H4 (cell line): ENCODE results near the gene THUMPD2. TPM values are rescaled to one million over a fixed set of nuclear protein-coding genes. Genes with fewer than 3 reads are reported as not detected.
"Not testable (repeated sequence)": the region's sequence is repeated elsewhere in the genome, so short reads cannot be mapped to it uniquely, and the experiment has no call there.

Experiments
- DNase-seq: peaks from one replicate; pipeline ENCODE4 v3.0.0-alpha.2; 2015; ENCODE audit warnings: low spot score
- total RNA-seq: library from RNA; depleted of rRNA; stranded (reverse); fragments of >200 nt; shearing (Covaris generic); gene quantifications from 2 replicates; pipeline ENCODE4 v1.2.3, GENCODE V29; 2014; rRNA removed

The THUMPD2 gene, protein sequence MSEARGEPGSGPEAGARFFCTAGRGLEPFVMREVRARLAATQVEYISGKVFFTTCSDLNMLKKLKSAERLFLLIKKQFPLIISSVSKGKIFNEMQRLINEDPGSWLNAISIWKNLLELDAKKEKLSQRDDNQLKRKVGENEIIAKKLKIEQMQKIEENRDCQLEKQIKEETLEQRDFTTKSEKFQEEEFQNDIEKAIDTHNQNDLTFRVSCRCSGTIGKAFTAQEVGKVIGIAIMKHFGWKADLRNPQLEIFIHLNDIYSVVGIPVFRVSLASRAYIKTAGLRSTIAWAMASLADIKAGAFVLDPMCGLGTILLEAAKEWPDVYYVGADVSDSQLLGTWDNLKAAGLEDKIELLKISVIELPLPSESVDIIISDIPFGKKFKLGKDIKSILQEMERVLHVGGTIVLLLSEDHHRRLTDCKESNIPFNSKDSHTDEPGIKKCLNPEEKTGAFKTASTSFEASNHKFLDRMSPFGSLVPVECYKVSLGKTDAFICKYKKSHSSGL
- 6.3 and 9.6 TPM in 2 replicates for total RNA-seq

DNA sequence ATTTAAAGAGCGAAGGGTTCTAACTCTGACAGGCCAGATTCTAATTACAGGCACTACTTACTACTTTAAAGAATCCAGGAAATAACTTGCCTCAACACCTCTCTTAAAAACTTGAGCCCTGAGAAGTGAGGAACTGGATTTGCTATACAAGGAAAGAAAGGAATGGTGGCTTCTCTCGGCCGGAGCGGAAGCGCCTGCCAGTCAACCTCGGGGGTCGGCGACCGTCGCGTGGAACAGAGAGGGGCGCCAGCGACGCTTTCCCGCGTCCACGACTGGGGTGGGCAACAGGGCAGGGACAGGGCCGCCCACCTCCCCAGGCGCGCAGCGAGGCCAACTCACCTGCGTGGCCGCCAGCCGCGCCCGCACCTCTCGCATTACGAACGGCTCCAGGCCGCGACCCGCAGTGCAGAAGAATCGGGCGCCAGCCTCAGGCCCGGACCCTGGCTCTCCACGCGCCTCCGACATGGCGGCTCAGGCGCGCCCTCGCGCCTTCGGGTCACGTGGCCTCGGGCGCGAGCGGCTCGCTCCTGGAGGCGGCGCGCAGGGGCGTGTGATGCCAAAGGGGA, at the start of gene THUMPD2:
TSS of gene THUMPD2 (minus strand) at position 484 of the 566 bp plus-strand sequence. CDS start at position 465, 19 bp downstream.
- peak; percentile 55 for DNase-seq

DNA sequence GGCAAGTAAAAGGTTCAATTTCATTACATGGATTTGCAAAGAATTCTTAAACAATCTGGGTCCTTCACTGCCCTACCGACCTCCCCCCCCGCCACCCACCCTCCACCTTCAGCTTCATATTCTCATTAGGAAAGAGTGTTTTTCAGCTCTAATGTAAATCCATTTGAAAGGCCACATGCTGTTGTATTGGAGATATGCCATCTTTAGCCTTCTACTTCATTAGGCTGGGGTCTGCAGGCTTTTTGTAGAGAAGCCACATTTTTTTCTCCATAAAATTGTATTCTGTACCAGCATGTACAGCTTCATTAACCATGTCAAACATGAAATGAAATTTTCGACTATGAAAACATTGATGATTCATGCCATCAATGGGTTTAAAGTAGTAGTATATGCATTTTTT, 42.8 kb upstream of the THUMPD2 start:
- no peak for DNase-seq

DNA sequence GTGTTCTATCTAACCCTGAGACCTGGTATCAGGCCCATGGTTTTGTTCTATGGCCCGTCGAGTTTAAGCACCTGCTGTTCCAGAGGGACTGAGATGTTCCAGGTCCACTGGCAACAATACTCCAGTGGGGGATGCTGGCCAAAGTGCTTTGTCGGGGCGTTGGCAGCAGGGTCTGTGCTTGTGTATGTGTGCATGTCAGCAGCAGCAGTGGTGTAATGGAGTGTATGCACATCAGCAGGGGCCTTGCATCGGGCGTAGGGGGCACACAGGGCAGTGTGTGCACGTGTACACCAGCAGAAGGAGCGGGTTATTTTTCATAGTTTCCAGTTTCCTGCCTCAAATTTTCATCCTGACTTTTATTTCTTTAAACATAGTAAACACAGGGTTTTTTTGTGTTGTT, 37.8 kb upstream of the THUMPD2 start:
- no peak for DNase-seq

DNA sequence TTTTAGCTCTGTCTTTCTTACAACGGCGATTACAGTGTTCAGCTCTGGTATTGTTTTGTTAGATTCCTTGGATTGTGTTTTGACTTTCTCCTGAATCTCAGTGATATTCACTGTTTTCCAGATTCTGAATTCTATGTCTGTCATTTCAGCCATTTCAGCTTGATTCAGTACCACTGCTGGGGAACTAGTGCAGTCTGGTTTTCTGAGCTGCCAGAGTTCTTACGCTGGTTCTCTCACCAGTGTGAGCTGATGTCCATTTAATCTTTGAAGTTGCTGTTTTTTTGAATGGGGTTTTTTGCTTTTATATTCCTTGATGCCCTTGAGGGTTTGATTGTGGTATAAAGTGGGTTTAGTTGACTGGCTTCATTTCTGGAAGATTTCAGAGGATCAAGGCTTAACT, 37.4 kb upstream of the THUMPD2 start:
- DNase-seq: no peak

DNA sequence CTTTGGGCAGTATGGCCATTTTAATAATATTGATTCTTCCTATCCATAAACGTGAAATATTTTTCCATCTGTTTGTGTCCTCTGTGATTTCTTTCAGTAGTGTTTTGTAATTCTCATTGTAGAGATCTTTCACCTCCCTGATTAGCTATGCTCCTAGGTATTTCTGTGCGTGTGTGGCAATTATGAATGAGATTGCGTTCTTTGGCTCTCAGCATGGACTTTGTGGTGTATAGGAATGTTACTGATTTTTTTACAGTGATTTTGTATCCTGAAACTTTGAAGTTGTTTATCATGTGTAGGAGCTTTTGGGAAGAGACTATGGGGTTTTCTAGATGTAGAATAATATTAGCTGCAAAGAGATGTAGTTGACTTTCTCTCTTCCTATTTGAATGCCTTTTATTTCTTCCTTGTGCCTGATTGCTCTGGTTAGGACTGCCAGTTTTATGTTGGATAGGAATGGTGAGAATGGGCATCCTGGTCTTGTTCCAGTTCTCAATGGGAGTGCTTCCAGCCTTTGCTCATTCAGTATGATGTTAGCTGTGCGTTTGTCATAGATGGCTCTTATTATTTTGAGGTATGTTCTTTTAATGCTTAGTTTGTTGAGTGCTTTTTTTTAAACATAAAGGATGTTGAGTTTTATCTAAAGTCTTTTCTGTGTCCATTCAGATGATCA, 27.0 kb upstream of the THUMPD2 start:
- DNase-seq: no peak

DNA sequence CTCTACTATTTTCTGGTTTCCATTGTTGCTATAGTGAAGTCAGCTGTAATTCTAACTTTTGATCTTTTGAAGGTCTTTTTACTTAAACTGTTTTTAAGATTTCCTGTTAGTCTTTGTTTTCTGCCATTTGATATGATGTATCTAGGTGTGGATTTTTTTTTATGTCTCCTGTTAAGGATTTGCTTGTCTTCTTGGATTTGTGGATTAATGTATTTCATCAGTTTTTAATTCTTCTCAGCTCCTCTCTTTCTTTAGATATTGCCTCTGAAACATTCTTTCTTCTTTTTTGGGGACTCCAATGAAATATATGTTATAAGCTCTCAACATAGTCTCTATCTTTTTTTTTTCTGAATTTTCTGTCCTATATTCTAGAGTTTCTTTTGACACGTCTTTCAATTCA, 24.8 kb upstream of the THUMPD2 start:
- DNase-seq: no peak

DNA sequence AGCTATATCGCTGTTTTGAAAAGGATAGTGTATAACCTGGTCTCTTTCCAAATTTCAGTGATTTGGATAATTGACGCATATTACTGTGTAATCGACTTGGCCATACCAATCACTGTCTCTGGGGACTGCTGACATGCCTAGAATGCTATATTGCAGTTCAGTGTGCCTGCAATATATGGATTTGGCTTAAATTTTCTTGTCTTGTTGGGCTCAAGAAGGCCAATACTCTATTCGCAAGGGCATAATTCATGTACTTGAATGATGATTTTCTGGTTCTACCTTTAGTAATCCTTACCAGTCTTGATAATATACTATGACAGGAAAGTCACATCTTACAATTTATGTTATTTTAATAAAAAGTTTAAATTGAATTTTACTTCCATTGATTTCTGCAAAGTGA, 21.7 kb upstream of the THUMPD2 start:
- DNase-seq: no peak

DNA sequence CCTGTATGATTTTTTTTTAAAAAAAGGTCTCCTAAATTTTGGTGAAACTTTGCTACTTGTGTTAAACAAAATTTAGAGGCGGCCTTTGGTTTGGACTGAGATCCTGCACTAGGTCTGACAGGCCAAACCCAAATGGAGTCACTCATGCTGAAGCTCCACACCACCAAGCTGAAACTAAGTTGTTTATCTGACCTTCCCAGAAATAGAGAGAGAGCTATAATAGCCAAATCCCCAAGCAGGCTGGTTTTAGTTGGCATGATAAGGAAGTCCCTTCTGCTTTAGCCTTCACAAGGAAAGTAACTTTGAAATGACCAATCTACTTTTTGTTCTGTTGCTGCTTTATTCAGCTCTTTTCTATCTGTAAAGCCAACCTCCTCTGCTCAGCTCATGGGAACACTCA, 17.1 kb upstream of the THUMPD2 start:
- DNase-seq: no peak

DNA sequence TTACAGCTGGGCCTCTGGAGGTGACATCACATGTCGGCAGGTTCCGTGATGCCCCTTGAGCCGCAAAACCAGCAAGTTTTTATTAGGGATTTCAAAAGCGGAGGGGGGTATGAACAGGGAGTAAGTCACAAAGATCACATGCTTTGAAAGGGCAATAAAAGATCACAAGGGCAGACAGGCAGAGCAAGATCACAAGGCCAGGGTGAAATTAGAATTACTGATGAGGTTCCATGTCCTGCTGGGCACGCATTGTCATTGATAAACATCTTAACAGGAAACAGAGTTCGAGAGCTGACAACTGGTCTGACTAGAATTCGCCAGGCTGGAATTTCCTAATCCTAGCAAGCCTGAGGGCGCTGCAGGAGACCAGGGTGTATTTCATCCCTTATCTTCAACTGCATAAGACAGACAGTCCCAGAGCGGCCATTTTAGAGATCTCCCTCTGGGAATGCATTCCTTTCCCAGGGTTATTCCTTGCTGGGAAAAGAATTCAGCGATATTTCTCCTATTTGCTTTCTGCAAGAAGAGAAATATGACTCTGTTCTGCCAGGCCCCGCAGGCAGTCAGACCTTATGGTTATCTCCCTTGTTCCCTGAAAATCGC, 11.3 kb upstream of the THUMPD2 start:
- not testable (repeated sequence) for DNase-seq

DNA sequence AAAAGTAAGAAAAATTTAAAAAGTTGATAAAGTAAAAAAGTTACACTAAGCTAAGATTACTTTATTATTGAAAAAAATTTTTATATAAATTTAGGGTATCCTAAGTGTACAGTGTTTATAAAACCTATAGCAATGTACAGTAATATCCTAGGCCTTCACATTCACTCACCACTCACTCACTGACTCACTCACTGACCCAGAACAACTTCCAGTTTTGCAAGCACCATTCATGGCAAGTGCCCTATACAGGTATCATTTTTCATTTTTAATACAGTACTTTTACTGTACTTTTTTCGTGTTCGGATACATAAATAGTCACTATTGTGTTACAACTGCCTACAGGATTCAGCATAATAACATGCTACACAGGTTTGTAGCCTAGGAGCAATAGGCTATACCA, 8.9 kb upstream of the THUMPD2 start:
- no peak for DNase-seq

DNA sequence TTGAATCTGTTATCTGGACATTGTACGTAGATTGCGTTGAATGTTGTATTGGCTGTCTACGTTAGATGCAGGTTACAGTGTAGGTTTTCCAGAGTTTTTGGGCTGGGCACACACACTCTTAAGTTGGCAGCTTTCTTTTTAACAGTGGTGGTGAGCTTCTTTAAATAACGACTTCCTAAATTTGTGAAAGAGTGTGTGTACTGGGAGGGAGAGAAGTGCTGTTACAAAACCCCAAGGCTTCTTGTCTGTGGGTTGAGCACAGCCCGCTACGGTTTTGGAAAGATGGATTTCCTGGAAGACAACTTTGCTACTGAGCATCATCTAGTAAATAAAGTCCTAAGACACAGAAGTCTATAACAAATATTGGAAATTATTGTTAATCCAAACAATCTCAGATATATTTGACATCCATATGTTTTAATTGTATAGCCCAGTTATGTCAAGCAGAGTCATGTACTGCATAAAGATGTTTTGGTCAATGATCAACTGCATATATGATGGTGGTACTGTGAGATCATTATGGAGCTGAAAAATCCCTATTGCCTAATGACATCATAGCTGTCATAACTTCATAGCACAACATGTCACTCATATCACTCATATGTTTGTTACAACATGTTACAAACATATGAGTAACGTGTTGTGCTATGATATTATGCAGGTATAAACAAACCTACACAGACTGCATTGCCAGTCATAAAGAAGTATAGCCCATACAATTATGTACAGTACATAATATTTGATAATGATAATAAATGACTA, 7.9 kb upstream of the THUMPD2 start:
- DNase-seq: no peak

DNA sequence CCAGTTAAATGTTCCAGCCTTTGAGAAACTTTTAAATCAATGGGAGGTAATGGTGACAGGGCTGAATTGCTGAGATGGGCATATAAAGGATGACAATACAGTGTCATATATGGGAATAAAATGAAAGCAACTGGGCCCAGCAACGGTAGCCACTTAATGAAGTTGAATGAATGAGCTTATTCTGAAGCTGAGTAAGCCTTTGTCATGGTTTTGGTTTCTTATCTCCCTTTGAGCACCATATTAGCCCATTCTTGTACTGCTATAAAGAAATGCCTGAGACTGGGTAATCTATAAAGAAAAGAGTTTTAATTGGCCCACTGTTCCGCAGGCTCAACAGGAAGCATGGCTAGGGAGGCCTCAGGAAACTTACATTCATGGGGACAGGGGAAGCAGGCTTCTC, 3.5 kb upstream of the THUMPD2 start:
- DNase-seq: no peak

DNA sequence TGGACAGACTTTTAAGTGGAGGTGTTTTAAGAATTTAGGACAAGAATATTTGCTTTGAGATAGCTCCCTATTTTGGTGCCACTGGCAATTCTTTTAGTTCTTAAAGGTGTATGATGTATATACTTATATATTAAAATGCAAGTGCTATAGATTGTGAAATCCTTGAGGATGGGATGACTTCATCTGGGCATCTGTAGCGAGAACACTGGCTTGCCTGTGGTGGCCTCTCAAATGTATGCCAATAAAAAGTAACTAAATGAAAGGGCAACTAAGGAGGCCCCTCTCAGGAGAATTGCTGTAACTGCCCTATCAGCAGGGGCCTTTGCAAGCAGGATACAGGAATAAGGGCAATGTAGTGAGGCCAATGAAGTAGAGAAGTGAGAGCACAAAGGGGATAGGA, 2.6 kb upstream of the THUMPD2 start:
- DNase-seq: no peak

DNA sequence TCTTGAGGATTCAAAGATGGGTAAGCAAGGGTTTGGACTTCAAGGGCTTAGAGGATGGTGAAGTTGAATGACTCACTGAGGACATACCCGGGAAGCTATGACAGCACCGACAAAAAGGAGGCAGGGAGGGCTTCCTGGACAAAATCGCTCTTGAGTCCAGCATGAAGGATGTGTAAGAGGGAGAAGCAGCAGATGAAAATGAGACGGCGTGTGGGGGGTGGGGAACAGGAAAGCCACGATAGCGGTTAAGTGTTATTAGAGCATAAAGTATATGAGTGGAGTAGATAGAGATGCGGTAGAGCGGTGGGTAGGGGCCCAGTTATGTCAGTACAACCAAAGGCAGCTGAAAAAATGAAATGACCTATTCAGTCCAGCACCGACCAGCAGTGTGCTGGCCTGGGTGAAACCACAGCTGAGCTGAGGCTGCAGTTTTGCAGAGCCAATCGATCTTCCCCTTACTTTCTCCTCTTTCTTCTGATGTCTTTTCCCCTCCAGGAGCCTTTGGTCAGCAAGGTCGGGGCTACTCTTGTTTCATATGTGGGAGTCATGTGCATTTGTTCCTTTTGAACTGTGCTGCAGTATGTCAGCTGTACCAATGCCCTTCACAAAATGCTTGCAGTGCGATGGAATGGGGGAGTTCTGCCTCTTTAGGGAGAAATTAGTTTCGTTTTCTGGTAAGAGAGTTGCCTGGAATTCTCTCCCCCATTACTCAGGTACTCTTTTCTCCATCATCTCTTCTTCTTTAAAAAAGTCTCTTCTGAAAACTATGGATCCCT, 2.0 kb upstream of the THUMPD2 start:
- DNase-seq: no peak

DNA sequence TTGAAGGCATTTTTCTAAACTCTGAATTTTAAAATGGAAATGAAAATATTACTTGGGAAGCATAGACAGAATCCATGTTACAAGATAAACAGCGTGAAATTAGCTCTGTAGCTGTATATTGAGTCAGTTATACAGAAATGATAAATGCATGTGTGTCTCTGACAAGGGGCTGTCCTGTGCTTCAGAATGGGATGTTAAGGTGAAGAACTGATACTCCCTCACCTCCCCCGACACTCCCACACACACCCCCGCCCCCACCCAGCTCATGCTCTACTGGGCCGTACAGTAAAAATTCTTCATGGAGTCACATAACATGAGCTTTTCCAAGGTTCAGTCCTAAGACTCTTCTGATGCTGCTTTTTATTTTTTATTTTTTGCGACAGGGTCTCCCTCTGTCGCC, 869 bp upstream of the THUMPD2 start:
- DNase-seq: no peak

DNA sequence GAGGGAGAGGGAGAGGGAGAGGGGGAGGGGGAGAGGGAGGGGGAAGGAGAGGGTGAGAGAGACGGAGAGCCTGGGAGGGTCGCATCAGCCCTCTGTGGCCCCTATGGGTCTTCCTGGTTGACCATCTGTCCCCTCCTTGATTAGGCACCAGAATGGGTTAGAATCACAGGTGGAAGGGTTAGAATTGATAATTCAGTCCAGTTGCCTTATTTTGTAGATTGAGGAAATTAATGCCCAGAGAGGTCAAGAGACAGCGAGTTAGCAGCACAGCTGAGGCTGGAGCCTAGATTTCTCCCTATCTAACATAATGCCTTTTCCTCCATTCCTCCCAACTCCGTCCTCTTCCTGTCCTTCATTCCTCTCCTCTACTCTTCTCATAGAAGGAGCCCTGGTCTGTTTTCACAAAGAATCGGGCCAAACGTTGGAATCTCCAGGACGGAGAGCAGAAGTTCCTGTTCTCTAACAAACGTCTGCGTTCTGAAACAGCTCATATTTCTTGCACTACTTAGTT, 338 bp upstream of the THUMPD2 start:
- DNase-seq: no peak

DNA sequence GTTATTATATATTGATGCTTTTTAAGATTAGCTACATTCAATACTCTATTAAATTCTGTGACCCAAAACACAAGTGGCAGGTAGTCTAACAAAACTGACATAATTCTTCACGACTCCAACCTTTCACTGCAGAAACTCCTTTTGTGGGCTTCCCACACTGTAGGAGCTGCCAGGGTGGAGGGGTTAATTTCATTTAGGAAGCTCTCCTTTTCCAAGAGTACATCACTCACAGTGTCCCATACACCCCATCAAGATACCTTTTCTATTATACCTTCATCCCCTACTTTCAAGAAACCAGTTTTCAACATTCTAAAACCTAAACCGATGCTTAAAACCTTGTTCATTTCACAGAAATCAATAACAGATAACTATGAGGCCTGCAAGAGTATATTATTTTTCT, 825 bp downstream of the THUMPD2 start:
- no peak for DNase-seq

DNA sequence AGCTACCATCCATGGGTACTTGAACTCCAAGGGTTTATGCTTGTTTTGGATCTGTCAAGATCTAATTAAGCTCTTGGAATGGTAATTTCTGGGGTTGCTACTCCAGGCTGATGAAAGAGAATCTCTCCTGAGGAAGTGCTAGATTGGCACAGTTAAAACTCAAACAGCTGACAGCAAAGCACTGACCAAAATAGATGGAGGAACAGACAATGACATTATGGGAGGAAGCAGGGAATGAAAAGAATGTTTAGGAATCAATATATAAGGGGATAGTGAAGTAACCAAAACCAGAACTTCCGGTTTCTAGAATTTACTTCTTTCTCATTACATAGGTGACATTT, 6.3 kb downstream of the THUMPD2 start:
- DNase-seq: no peak

DNA sequence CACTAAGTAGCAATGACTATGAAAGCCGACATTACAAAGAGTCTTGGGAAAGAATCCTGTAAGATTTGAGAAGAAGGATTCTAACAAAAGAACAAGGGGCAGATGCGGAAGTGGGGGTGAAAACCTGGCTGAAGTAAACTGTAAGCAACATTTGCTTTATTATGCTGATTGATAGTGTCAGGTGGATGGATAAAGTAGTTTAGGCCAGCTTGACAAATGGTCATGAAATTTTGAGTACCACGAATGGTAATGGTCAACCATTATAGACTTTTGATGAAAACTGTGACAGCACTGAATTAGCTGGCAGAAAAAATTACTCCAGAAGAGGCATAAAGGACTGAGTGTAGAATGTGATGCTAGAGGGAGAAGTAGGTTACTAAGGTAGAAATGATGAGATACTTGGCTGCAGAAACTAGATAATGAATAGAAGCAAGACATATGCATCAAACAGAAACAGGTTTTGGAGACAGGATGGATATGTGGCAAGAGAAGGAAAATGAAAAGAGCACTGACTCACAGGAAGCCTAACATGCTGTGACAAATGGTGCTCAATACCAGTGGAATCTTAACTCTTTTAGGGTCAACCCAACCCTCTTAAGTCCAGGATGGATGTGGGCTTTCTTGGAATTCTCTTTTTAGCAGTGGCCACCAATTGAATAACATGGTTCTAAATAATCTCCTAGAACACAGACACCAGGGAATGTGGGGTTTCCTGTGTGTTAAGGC, 6.8 kb downstream of the THUMPD2 start:
- no peak for DNase-seq

DNA sequence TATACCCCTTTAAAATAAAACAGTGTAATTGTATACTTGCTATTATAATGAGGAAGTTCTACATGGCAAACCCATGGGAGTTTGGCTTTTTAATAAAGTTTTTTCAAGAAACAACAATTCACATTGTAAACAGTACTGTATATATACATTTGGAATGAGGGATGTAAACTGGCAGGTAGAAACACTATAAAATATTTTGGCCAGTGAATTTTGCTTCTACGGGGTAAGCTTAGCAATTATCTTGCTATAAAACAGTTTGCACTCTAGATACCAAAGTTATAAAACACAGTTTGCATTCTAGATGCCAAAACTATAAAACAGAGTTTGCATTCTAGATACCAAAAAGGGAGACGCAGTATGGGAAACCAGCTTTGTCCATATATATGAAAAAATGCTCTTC, 16.6 kb downstream of the THUMPD2 start:
- no peak for DNase-seq
